ENCODE measurements around the gene GUCA1A.

The GUCA1A gene

GRCh38 chr6:42140756-42141602, 32.2 kb upstream of the GUCA1A start:
- peak overlapping the region; percentile 68 for H3K4me3 ChIP-seq (ENCODE audit: low read depth, low read length)
- ChIA-PET POLR2A (no interaction called here), CTCF (interaction anchor here (1.1 to 1.3 kb wide), 2 partner anchors 15 to 36 kb away, joined by 3 to 4 read pairs; no protein-coding TSS in a partner anchor)

GRCh38 chr6:42141603-42142117, 31.5 kb upstream of the GUCA1A start:
- ChIA-PET CTCF (interaction anchor here (1.3 kb wide), 1 partner anchor 15 kb away, joined by 3 read pairs; no protein-coding TSS in a partner anchor), POLR2A (no interaction called here)
- peak overlapping the region; percentile 68 for H3K4me3 ChIP-seq (ENCODE audit: low read depth, low read length)
- DNase-seq (ENCODE audit: low read depth, low spot score) = no peak
- TF ChIP-seq, protein P1, sequence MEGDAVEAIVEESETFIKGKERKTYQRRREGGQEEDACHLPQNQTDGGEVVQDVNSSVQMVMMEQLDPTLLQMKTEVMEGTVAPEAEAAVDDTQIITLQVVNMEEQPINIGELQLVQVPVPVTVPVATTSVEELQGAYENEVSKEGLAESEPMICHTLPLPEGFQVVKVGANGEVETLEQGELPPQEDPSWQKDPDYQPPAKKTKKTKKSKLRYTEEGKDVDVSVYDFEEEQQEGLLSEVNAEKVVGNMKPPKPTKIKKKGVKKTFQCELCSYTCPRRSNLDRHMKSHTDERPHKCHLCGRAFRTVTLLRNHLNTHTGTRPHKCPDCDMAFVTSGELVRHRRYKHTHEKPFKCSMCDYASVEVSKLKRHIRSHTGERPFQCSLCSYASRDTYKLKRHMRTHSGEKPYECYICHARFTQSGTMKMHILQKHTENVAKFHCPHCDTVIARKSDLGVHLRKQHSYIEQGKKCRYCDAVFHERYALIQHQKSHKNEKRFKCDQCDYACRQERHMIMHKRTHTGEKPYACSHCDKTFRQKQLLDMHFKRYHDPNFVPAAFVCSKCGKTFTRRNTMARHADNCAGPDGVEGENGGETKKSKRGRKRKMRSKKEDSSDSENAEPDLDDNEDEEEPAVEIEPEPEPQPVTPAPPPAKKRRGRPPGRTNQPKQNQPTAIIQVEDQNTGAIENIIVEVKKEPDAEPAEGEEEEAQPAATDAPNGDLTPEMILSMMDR (IDR thresholded peaks at IDR 0.05; ENCODE audit: insufficient read depth, low read length, missing control alignments) = no peak

More at GRCh38 chr6:42140756-42141602, 32.2 kb upstream of the GUCA1A start:
- TF ChIP-seq, protein P1 (IDR thresholded peaks at IDR 0.05; ENCODE audit: insufficient read depth, low read length, missing control alignments) = no peak
- DNase-seq (ENCODE audit: low read depth, low spot score) = no peak

DNA sequence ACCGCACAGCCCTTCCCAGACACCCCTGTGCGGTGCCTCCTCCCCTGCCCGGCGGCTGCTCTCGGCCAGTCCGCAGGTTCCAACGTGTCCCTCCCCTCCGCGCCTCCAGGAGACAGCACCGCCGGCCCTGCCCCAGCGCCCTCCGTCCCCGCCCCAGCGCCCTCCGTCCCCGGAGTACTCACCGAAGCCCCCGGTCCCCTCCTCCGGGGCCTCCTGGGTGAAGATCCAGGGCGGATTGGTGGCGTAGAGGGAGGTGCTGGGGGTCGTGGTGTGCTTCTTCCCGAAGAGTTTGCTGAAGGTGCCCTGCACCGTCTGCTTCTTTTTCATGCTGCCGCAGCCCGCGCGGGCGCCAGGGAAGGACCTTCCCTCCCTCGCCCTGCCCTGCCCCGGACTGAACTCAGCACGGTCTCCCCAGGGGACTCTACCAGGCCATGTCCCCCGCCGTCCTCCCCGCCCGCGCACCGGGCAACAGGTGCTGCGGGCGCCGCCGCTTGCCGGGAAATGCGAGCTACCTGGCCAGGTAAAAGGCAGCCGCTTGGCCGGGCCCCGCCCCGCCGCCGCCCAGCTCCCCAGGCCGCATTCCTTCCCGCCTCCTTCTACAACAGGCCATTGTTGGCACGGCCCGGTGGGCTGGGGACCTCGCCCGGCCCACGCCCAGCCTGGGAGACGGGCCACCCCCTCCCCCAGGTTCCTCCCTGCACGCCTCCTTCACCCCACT, 30.9 kb upstream of the GUCA1A start, which contains the start of gene C6orf132:
Gene C6orf132 (minus strand): TSS at position 503 of the 718 bp plus-strand sequence. CDS start 176 bp downstream, at position 327.
- CTCF ChIA-PET = no interaction called here
- POLR2A ChIA-PET = interaction anchor here (0.9 kb wide), 1 partner anchor 422 kb away, joined by 3 read pairs; the partner anchor contains the start of gene UBR2
- DNase-seq (ENCODE audit: low read depth, low spot score) = no peak
- TF ChIP-seq, protein P1 (IDR thresholded peaks at IDR 0.05; ENCODE audit: insufficient read depth, low read length, missing control alignments) = no peak
- peak within 1 kb of the TSS; percentile 68 for H3K4me3 ChIP-seq (ENCODE audit: low read depth, low read length)

DNA sequence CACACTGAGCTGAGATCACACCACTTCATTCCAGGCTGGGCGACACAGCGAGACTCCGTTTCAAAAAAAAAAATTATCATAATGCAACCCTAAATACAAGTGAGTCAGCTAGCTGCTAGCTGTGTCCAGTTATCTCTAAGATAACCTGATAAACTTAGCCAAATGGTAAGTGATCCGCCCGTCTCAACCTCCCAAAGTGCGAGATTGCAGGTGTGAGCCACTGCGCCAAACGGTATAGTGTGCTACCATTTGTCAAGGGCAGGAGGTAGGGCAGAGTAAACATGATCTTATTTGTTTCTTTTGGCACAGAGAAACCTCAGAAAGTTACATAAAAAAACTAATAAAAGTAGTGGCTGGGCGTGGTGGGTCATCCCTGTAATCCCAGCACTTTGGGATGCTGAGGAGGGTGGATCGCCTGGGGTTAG, 26.0 kb upstream of the GUCA1A start:
- POLR2A ChIA-PET = no interaction called here
- TF ChIP-seq, protein P1 (IDR thresholded peaks at IDR 0.05; ENCODE audit: insufficient read depth, low read length, missing control alignments) = no peak
- H3K4me3 ChIP-seq (ENCODE audit: low read depth, low read length) = no peak overlapping the region
- no peak for DNase-seq (ENCODE audit: low read depth, low spot score)
- CTCF ChIA-PET = interaction anchor here (2.0 kb wide), 1 partner anchor 10 kb away, joined by 7 read pairs; no protein-coding TSS in a partner anchor

- no peak for DNase-seq (ENCODE audit: low read depth, low spot score)
- CTCF ChIA-PET = interaction anchor here (0.8 to 2.1 kb wide), 3 partner anchors 13 to 74 kb away, joined by 3 to 6 read pairs (median 3); no protein-coding TSS in a partner anchor
- POLR2A ChIA-PET = no interaction called here
- TF ChIP-seq, protein P1 (IDR thresholded peaks at IDR 0.05; ENCODE audit: insufficient read depth, low read length, missing control alignments) = no peak
- no peak overlapping the region for H3K4me3 ChIP-seq (ENCODE audit: low read depth, low read length)
Measured at GRCh38 chr6:42148058-42148457, 25.1 kb upstream of the GUCA1A start.
